Activated CD8-positive, alpha-beta memory T cell treated with anti-CD3 and anti-CD28 coated beads for 24 hours (primary cell): ENCODE measurements around the gene ARL3.
"Not testable (repeated sequence)": the region's sequence is repeated elsewhere in the genome, so short reads cannot be mapped to it uniquely, and the experiment has no call there.

Experiments
- DNase-seq: peaks from one replicate; pipeline ENCODE4 v3.0.0-alpha.2; 2020

Gene ARL3

DNA sequence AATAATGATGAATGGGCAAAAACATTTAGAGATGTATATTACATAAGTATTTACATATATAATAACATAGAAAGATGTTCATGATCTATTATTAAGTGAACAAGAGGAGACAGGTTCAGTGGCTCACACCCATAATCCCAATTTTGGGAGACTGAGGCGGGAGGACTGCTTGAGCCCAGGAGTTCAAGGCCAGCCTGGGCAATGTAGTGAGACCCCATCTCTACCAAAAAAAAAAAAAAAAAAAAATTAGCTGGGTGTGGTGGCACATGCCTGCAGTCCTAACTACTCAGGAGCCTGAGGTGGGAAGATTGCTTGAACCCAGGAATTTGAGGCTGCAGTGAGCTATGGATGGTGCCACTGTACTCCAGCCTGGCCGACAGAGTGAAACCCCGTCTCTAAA, 12.4 kb downstream of the ARL3 start:
- DNase-seq: no peak

DNA sequence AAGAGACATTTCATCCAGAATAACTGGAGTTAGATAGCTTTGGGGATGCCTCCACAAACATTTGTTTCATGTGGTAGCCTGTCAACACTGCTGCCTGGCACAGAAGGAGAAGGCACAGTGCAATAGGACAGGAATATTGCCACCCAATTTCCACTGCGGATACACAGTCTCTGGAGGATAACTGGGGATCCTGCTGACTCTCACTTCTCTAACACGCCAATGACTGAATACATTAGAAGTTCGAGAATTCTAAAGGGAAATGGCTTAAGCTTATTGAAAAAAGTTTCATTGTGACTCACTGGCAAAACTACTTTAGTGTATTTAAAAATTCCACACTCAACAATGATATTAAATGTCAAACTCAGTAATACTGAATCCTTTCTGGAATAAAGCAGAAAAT, 12.9 kb downstream of the ARL3 start:
- DNase-seq: no peak

DNA sequence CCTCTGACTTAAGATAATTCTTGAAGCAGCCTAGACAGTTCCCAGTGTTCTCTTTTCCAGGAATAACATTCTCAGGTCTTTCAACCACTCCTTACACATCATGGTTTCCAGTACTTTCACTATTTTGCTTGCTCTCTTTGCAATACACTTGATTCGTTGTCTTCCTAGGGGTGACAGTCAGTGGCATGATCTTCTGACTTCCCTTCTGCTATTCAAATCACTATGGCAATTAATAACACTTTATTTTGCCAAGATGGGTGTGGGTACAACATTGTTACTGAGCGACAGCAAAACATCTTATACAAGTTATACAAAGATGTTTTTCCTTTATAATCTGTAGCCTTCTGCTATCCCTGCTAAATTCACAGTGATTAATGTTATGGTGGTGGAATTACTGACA, 15.3 kb downstream of the ARL3 start:
- no peak for DNase-seq

DNA sequence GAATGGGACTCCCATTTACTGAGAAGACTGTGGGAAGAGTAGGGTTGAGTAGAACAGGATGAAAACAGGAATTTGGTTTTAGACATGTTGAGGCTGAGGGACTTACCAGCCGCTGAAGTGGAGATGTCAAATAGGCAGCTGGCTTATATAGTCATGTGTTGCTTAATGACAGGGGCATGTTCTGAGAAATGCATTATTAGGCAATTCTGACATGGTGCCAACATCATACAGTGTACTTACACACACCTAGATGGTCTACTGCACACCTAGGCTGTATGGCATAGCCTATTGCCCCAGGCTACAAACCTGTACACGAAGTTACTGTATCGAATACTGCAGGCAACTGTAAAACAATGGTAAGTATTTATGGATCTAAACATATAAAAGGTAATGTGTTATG, 17.5 kb downstream of the ARL3 start:
- DNase-seq: no peak

DNA sequence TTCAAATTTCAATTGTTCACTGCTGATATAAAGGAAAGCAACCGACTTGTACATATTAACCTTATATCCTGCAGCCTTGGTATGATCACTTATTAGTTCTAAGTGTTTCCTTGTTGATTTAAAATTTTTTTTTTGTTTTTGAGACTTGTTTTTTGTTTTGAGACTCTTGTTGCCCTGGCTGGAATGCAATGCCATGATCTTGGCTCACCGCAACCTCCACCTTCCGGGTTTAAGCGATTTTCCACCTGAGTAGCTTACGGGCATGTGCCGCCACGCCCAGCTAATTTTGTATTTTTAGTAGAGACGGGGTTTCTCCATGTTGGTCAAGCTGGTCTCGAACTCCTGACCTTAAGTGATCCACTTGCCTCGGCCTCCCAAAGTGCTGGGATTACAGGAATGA, 18.8 kb downstream of the ARL3 start:
- DNase-seq: not testable (repeated sequence)

DNA sequence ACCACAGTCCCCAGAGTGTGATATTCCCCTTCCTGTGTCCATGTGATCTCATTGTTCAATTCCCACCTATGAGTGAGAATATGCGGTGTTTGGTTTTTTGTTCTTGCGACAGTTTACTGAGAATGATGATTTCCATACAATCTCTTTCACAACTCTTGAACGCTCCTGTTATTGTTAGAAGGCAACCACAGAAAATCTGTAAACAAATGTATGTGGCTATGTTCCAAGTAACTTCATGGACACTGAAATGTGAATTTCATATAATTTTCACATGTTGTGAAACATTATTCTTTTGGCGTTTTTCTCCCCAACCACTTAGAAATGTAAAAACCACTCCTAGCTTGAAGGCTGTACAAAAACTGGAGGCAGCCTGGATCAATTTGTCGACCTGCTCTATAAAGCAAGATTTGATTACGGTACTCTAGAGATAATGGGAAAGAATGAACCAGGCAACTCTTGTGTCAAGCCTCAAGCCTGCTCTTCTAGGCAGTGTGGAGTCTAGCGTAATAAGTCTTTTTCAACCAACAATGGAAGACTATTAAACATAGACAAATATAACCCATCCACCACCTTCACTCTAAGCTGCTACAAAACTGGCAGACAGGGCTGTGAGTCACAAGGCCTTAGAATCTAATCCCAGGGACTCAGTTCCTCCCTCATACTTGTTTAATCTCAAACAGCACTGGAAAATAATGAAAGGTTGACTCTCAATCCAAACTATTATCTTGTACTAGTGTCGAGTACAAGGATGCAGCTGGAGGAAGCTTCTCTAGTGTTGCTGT, 22.7 kb downstream of the ARL3 start:
- no peak for DNase-seq

DNA sequence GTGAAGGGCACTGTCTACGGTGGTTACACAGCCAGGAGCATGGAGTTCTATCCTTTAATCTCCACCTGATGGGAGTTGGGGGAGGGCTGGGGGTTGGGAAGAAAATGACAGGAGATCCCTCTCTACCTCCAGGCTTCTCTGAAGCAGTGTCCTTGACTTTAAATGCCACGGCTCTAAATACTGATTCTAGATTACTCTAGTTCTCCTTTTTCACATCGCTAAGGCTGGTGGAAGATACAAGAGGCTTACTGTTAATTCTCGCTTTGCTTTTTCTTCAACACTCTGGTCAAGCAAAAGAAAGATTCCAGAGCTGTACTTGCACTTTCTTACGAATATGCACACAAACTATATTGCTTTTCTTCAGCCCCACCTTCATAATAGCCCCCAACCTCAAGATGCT, 30.5 kb downstream of the ARL3 start:
- no peak for DNase-seq

DNA sequence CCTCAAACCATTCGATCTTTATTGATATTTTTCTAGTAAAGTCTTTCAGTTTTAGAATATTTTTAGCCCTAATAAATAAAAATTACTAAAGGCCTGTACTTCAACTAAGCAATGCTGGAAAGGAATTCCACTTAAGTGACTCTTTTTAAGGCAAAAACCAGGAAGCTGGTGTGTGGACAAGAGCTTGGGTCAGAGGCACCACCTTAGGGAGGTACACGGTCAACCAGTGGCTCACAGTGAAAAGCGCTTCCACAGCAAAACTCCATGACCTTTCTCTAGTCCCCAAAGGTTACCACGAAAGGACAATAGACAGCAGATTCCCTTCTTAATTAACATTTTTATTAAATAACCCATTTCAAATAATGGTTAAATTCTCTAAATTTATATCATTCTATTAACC, 31.2 kb downstream of the ARL3 start:
- DNase-seq: no peak

DNA sequence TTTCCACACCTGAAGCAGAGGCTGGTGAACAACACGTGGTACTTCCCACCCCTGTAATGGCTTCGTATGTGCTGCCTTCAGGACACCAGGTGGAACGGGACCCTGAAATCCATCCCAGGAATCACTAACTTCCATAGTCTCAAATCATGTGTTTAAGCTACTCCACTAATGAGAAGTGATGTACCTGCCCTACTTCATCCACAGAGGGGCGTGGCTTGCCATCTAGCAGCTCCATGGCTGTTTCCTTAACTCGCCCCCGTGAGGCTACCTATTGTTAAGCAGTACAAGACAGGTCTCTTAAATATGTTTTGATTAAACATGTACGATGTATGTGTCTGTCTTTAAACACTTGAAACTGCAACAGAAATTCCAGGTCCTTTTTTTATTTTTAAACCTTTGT, 31.8 kb downstream of the ARL3 start:
- DNase-seq: no peak

DNA sequence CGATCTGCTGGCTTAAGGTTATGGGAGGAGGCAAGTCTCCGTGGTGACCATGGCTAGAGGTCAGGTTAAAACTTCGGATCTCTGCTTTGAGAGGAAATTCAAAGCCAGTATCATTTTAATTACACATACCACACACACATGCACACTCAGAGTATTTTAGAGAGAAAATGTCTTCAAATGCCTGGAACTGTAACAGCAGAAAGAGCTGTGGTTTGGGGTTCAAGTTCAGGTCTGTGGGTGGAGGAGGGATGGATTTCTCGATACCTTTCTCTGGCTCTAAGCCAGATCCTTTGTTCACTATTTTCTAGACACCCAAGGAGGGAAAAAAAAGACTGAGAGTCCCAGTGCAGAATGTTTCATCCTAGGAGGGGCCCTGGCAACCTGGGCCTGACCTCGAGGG, 32.5 kb downstream of the ARL3 start:
- no peak for DNase-seq

DNA sequence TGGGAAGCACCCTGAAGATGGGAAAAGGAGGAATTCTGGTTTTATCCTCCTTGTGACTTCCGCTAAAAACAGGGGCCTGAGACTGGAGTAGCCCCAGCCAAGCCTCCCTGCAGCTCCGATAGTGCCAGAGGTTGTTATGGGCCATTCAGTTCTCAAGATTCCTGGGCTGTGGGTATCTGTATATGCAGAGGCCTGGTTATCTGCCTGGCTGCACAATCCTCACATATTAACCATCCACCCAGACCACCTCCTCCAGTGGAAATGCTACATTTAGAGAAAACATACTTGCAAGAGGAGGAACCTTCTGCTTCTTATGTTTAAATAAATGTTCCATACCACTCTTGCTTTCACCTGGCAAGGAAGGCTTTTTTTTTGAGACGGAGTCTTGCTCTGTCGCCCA, 34.6 kb downstream of the ARL3 start:
- no peak for DNase-seq

DNA sequence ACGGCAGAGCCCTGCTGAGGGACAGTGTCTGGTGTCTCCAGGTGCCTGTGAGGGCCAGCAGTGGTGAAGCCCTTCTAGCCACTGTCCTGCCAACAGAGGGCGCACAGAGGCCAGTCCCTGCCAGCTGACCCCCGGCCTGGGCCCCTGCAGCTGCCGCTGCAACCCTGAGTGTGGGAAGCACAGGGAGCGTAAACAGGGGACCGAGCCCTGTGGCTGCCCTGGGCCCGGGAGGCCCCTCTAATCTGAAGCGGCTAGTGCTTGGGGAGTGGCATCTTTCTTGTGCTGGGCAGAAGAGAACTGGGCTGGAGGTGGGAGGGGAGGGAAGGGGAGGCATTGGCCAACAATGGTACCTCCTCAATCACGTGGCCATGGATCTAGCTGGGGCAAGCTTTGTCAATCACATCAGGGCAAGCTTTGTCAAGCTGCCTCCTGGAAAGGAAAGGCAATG, 35.3 kb downstream of the ARL3 start:
- DNase-seq: no peak

DNA sequence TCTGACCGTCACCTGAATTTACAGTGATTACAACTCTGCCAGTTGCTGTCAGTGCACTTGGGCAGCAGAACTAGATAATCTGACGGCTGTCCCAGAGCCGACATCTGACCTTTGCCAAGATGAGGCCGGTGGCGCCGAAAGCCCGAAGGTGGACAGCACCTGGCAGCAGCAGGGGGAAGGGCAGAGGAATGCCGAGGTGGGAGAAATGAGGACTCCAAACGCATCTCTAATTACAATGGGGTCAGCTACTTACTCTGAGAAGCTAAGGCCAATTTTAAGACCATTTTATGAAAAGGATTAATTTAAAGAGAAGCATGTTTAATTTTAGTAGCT, 36.2 kb downstream of the ARL3 start:
- DNase-seq: no peak

DNA sequence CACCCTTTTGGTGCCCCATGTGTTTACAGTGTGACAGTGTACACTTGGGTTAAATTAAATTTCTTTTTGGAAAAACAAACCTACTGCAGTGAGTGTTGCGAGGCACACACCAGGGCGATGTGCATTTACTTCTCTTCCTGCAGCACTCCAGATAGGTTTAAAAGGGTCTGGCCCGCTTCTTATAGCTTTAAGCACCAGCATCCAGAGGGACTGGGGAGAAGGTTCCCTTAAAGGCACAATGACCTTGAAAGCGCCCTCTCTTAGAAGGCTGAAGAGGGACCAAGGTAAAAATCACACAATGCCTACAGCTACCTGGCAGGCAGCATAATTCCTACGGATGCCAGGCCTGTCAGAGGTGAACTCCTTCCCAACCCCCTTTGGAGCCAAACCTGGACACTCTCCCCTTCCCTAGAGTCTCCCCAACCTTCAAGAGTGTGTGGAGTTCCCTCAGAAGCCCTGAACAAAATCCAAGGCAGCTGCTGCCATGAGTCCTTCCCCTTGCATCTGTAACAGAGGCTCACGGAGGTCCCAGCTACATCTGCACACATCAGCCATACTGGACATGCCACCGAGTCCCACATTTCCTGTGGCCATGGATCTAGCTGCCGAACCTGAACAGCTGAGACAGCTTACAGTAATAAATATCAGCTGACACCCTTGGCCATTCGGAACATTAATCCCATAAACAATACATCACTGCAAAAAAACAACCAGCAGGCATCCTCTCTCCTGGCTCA, 36.7 kb downstream of the ARL3 start:
- DNase-seq: no peak

DNA sequence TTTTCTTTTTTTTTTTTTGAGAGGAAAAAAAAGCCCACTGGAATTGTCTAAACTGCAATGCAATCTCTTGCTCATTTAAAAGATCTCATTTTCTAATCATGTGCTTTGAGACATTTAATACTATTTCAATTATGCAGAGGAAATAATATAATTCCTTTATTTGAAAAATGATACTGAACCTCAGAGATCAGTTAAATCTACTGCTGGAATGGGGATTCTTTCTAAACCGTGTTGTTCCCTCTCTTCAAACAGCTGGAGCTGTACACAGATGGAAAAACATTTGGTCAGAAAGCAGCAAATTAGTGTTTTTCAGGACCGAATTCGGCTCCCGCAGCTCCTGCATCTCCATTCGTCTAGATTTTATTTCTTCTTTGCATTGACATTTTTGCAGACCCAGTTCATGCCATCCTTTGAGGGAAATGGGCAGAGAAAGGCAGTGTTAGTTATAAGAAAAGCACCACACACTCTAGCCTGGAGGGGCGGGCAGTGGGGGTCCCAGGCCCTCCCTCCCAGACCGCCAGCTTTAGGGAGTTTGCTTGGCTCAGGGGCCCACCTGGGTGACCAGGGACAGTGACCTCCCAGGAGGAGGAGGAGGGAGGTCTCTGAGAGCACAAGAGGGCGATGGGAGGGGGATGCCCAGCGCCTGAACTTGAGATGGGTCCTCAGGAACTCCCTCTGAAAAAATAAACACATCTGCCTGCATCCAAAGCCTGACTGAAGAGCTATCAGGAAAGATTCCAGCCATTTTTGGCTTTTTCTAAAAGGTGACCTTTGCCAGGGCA, 37.5 kb downstream of the ARL3 start:
- no peak for DNase-seq

DNA sequence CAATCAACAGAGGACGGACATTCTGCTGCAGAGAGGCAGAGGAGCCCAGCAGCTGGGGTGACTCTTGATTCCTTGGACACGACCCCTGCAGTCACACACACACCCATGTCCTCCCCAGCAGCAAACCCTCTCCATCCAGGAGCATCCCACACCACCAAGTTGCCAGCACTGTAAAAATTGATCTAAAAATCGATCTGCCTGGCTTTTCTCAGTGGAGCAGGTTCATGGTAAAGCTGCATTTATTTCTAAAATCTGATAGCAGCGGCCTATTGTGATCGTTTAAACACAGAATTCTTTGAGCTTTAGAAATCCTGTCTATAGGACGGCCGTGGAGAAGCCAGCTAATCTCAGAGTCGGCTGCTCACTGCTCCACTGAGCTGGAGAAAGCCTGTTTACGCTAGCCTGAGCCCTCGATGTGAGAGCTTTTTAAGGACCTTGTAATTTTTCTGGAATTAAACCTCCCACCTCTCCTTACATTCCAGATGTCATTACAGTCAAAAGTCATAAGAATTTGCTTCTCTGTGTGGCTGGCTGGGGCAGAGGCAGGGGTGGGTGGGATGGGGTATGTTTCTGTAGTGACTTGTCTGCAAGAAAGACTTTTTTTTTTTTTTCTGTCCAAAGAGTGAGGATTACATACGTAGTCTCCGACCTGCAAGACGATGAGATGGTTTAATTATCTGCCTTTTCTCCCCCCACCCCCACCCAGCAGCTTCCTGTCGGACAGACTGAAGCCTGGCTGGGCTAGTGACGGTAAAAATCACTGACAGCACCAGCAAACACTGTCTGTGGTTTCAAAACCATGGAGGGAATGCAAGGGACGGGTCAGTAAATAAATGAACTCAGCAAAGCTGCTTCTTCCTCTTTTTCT, 38.3 kb downstream of the ARL3 start:
- DNase-seq: no peak

DNA sequence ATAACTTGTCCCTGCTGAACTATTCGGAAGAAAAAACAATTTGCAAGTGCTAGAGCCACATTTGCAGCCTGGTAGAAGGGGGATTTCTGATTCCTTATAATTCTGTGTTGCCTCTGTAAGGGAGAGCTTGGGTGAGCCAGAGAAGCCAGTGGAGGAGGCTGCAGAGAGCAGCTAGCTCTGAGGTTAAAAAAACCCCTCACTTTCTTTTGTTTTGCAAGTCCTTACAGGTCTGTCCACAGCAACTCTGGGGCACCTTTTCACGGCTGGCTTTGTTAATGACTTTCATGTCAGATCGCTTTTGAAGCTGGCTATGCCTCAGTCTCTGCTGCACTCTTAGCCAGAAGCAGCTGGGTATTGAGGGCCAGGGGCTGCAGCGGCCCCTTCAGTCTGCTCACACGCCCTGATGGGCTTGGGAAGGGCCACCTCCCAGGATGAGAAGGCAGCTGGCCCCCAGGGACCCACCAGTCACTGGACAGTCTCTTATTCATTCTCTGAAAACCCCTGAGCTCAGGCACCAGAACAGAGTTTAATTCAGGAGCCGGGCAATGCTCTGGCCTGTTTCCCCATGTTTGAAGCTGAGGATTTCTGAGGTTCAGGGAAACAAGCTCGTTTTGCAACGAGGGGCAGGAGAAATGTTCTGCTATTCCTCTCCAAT, 39.1 kb downstream of the ARL3 start:
- DNase-seq: no peak

DNA sequence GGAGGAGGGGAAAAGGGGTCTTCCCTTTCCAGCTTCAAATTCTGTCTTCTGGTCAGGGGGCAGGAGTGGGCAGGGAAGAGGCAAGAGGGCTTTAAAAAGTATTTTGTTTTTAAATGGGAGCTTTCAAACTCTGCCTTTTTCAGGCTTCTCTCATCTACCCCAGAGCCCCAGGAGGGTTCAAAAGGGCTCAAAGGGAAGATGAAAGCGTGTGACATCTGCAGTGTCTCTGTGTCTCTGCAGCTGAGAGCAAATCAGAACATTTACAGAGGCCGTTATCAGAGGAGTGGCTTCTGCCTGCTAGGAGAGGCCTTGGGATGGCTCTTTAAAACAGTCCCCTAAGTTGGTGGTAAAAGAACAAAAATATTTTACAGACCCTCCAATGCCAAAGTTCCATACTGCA, 39.6 kb downstream of the ARL3 start:
- DNase-seq: no peak

DNA sequence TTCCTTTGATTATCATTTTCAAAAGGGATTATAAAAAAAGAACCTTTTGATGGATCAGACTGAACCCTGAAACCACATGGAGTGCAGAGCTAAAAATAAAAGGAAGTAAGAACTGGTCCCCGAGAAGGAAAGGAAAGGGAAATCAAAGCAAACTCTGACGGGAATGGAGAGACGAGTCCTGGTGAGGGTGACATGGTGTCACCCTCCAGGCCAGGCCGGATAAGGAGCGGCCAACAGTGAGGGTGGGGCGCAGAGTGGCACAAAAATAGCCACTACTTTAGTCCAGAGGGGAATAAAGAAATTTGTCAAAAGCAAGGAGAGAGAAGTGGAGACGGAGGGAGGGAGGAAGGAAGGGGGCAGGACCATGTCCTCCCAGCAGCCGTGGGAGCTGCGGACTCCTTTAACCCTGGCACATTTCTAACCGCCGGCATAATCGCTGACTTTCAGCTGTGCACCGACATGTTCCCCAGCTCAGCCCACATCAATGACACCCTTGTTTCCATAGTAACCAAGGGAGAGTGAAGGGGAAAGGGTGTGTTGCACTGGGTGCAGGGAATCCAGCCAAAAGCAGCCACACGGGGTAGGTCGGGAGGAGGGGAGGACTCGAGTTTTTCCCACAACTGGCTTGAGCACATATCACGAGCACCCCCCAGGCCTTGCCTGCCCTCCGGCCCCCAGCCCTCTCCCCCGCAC, 40.2 kb downstream of the ARL3 start:
- DNase-seq: peak; percentile 79

DNA sequence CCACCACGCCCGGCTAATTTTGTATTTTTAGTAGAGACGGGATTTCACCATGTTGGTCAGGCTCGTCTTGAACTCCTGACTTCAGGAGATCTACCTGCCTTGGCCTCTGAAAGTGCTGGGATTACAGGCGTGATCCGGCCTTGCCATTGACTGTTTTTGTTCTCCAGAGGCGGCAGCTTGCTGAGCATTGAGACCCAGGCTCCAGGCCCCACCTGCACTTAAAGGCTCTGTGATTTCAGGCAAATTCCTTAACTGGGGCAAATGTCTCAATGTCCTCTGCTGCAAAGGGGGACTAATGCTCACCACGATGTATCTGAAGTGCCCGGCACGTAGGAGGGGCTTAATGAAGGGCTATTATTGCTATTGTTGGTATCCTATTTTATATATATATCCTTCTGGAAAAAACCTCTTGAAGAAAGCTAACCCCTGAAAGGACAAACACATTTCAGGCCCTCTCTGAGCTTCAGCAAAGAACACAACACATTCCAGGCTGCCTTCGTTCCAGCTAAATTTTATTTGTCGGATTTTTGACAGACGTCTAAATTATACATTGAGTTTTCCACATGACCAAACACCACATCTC, 40.9 kb downstream of the ARL3 start:
- no peak for DNase-seq

DNA sequence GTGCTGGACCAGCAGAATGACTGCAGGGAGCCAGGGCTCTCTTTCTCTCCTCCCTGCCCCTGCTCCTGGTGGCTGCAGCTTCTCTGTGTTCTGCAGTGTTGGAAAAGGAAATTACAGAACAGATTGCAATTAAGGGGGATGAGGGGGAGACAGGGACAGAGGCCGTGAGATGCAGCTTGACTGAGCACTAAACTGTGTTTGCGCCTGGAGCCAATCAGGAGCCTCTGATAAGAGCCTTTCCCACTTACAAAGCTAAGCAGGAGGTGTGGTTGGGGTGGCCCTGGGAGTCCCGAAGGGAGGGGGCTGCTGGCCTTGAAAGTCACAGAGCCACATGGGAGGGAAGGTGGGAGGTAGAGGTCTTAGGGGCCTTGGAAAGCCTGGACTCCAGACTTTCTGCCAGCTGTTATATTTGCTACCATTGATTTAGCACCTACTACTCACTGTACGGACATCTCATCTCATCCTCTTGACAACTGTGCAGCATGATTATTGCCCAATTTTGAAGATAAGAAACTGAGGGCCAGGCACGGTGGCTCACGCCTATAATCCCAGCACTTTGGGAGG, 43.2 kb downstream of the ARL3 start:
- no peak for DNase-seq
